ENCODE results near the gene POTEI.
"Not testable (repeated sequence)": the region's sequence is repeated elsewhere in the genome, so short reads cannot be mapped to it uniquely, and the experiment has no call there.

The POTEI gene

GRCh38 chr2:130509228-130509627 is at the start of gene POTEI:
TSS of gene POTEI (minus strand) at chr2:130509328. CDS start at chr2:130509235, 93 bp downstream.
- DNase-seq (ENCODE audit: low read depth, low spot score) = not testable (repeated sequence)

- not testable (repeated sequence) for DNase-seq (ENCODE audit: low read depth, low spot score)
Observed at GRCh38 chr2:130556441-130556840, 47.3 kb upstream of the POTEI start.

GRCh38 chr2:130554178-130554577 is 45.0 kb upstream of the POTEI start:
- not testable (repeated sequence) for DNase-seq (ENCODE audit: low read depth, low spot score)

- DNase-seq (ENCODE audit: low read depth, low spot score) = not testable (repeated sequence)
Observed at GRCh38 chr2:130549475-130549874, 40.3 kb upstream of the POTEI start.

GRCh38 chr2:130548418-130548817 is 39.3 kb upstream of the POTEI start:
- not testable (repeated sequence) for DNase-seq (ENCODE audit: low read depth, low spot score)

GRCh38 chr2:130544978-130545377 is 35.9 kb upstream of the POTEI start:
- DNase-seq (ENCODE audit: low read depth, low spot score) = not testable (repeated sequence)

GRCh38 chr2:130543785-130544528 is 34.8 kb upstream of the POTEI start:
- not testable (repeated sequence) for DNase-seq (ENCODE audit: low read depth, low spot score)

GRCh38 chr2:130542789-130543188 is 33.7 kb upstream of the POTEI start:
- not testable (repeated sequence) for DNase-seq (ENCODE audit: low read depth, low spot score)

GRCh38 chr2:130538271-130538670 is 29.1 kb upstream of the POTEI start:
- not testable (repeated sequence) for DNase-seq (ENCODE audit: low read depth, low spot score)

GRCh38 chr2:130536654-130537053 is 27.5 kb upstream of the POTEI start:
- not testable (repeated sequence) for DNase-seq (ENCODE audit: low read depth, low spot score)

- not testable (repeated sequence) for DNase-seq (ENCODE audit: low read depth, low spot score)
Observed at GRCh38 chr2:130531672-130532071, 22.5 kb upstream of the POTEI start.

GRCh38 chr2:130531225-130531624 is 22.1 kb upstream of the POTEI start:
- not testable (repeated sequence) for DNase-seq (ENCODE audit: low read depth, low spot score)

GRCh38 chr2:130530212-130530611 is 21.1 kb upstream of the POTEI start:
- DNase-seq (ENCODE audit: low read depth, low spot score) = not testable (repeated sequence)

- DNase-seq (ENCODE audit: low read depth, low spot score) = not testable (repeated sequence)
Observed at GRCh38 chr2:130529545-130529944, 20.4 kb upstream of the POTEI start.

GRCh38 chr2:130527365-130527967 is 18.3 kb upstream of the POTEI start:
- DNase-seq (ENCODE audit: low read depth, low spot score) = not testable (repeated sequence)

GRCh38 chr2:130522390-130522789 is 13.3 kb upstream of the POTEI start:
- not testable (repeated sequence) for DNase-seq (ENCODE audit: low read depth, low spot score)

GRCh38 chr2:130520992-130521391 is 11.9 kb upstream of the POTEI start, which contains the start of gene CFC1B:
TSS of gene CFC1B (plus strand) at chr2:130521222. CDS start at chr2:130521485, 263 bp downstream.
- DNase-seq (ENCODE audit: low read depth, low spot score) = not testable (repeated sequence)

GRCh38 chr2:130518516-130519106 is 9.5 kb upstream of the POTEI start:
- DNase-seq (ENCODE audit: low read depth, low spot score) = not testable (repeated sequence)

GRCh38 chr2:130511747-130512451 is 2.8 kb upstream of the POTEI start:
- not testable (repeated sequence) for DNase-seq (ENCODE audit: low read depth, low spot score)

GRCh38 chr2:130510807-130511746 is 1.9 kb upstream of the POTEI start:
- not testable (repeated sequence) for DNase-seq (ENCODE audit: low read depth, low spot score)

GRCh38 chr2:130491073-130491472 is 18.1 kb downstream of the POTEI start:
- not testable (repeated sequence) for DNase-seq (ENCODE audit: low read depth, low spot score)
